Measurements from ENCODE around the gene BTBD16.

The BTBD16 gene

GRCh38 chr10:122373721-122374120, 102.6 kb downstream of the BTBD16 start:
- DNase-seq (ENCODE audit: low read depth, low spot score), result no peak

GRCh38 chr10:122374237-122374858, 103.3 kb downstream of the BTBD16 start, which contains the start of gene PLEKHA1:
TSS of gene PLEKHA1 (plus strand) at chr10:122374708. CDS start at chr10:122393201, 18,493 bp downstream.
- peak; percentile 45 for DNase-seq (ENCODE audit: low read depth, low spot score)

GRCh38 chr10:122374859-122375678, 104.0 kb downstream of the BTBD16 start:
- DNase-seq (ENCODE audit: low read depth, low spot score), result no peak

- no peak for DNase-seq (ENCODE audit: low read depth, low spot score)
These were observed 104.6 kb downstream of the BTBD16 start for GRCh38 chr10:122375679-122376160.

GRCh38 chr10:122376364-122376961, 105.4 kb downstream of the BTBD16 start:
- no peak for DNase-seq (ENCODE audit: low read depth, low spot score)

GRCh38 chr10:122379041-122379440, 107.9 kb downstream of the BTBD16 start:
- no peak for DNase-seq (ENCODE audit: low read depth, low spot score)

- no peak for DNase-seq (ENCODE audit: low read depth, low spot score)
These were observed 108.4 kb downstream of the BTBD16 start for GRCh38 chr10:122379537-122379936.

GRCh38 chr10:122380703-122381102, 109.6 kb downstream of the BTBD16 start:
- no peak for DNase-seq (ENCODE audit: low read depth, low spot score)

GRCh38 chr10:122381680-122382079, 110.6 kb downstream of the BTBD16 start:
- no peak for DNase-seq (ENCODE audit: low read depth, low spot score)

- DNase-seq (ENCODE audit: low read depth, low spot score), result no peak
These were observed 115.4 kb downstream of the BTBD16 start for GRCh38 chr10:122386514-122386913.

- no peak for DNase-seq (ENCODE audit: low read depth, low spot score)
These were observed 116.5 kb downstream of the BTBD16 start for GRCh38 chr10:122387572-122387971.
